Nasal cavity respiratory epithelium epithelial cell of viscerocranial mucosa (primary cell): ENCODE measurements around the gene SEC23B. TPM values are rescaled to one million over a fixed set of nuclear protein-coding genes. Genes with fewer than 3 reads are reported as not detected.

ENCODE experiments used
- total RNA-seq: library from RNA; depleted of rRNA; stranded (reverse); fragments of >200 nt; gene quantifications from 2 replicates; pipeline ENCODE4 v1.2.3, GENCODE V29; 2014

Gene SEC23B
- total RNA-seq = 90.6 and 170 TPM in 2 replicates

DNA sequence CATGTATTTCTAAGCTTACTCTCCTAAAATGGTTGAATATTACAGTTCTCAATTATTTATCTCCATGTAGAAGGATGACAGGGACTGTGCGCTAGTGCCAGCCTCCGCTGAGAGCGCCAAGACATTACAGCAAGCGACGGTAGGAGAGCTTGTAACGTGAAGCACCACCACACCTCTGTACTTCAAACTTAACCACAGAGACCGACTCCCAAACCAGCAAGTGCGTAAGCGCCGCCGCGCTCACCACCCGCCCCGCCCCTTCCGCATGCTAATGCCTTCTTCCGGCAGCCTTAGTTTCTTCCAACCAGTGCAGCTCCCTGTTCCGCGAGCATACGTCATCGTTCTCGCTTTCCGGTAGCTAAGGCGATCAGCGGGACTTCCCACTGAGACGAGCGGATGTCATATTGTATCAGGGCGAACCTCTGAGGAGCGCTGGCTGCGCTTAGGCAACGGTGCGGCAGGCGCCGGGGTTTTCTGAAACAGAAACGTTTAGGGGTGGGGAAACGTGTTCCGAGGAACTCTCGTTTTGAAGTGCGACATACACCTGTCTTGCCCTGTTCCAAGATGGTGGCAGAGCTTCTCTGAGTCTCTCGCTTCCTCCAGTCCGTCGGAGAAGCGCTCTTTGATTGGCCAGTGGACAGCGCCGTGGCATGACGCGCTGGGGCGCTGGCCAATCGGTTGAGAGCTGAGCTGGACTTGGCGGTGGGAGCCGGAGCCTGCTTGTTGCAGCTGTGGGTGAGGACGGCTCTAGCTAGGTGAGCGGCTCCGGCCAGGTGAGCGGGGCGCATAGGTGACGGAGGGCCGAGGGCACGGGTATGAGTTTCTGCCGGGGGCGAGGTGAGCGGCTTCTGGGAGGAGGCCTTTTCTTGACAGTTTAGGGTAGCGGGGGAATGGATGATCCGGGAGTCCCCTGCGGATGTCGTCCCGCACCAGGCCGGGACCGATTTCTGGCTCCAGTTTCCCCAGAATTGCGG, at the start of gene SEC23B:
Gene SEC23B (plus strand): TSS at position 723 of the 974 bp plus-strand sequence. CDS start 2,896 bp downstream, outside the sequence.

GRCh38 chr20:18466894-18467730, 40.6 kb upstream of the SEC23B start, which contains the start of the genes DZANK1 and POLR3F:
Gene DZANK1 (minus strand): TSS chr20:18467030. CDS start chr20:18465358, 1,672 bp downstream.
Gene POLR3F (plus strand): TSS chr20:18467390. CDS start chr20:18467507, 117 bp downstream.

DNA sequence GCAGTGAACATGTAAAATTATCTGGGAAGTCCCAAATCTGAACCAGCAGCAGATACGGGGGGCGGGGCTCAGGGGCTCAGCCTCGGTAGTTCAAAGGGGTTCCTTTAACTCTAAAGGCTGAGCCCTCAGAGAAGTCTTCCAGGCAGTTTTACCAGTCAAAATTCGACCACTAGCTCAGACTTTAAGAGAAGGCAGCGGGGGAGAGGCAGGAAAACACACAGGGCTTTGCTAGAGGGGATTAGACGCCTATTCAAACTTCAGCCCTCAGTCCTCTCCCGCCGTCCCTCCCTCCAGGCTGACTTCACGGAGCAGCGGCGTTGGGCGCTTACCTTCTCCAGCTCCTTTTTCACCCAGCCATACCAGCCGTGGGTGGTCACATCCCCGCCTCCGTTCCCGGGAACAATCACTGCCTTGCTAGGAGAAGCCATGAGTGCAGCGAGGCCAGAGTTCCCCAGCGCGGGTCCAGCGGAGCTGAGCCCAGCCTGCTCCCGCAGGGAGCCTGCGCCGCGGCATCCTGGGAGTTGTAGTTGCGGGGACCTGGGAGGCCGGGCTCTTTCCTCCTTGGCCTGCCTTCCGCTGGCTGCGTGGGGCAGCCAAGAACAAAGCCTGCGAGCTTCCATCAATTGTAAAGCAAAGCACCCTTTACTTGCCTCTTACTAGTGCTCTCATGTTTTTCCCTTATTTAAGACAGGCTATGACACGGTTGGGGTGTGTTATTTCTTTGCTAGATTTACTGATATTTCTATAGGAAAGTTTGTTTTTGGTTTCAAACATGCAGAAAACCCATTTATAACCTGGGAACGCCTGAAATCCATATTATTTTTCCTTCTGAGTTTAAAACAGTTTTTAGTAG, 10.8 kb upstream of the SEC23B start, which contains the start of gene RBBP9:
Gene RBBP9 (minus strand): TSS at position 486 of the 853 bp plus-strand sequence. CDS start 58 bp downstream, at position 428.

GRCh38 chr20:18566892-18567738, 59.4 kb downstream of the SEC23B start, which contains the start of gene SMIM26:
Gene SMIM26 (plus strand): TSS chr20:18567432. CDS start chr20:18567479, 47 bp downstream.

GRCh38 chr20:18587665-18588573, 80.2 kb downstream of the SEC23B start, which contains the start of gene DTD1:
Gene DTD1 (plus strand): TSS chr20:18588054. CDS start chr20:18588073, 19 bp downstream.

Other genes starting within 250 kb of the SEC23B start
- 22.9 and 27.0 TPM in 2 replicates for gene ZNF133, start 219.4 kb upstream of the SEC23B start, total RNA-seq
- 0.68 and 1.4 TPM in 2 replicates for gene DZANK1, start 40.9 kb upstream of the SEC23B start, total RNA-seq
- 11.0 and 11.6 TPM in 2 replicates for gene POLR3F, start 40.5 kb upstream of the SEC23B start, total RNA-seq
- gene RBBP9, start 10.7 kb upstream of the SEC23B start, total RNA-seq = 16.2 and 16.4 TPM in 2 replicates
- 47.8 and 112 TPM in 2 replicates for gene SMIM26, start 59.5 kb downstream of the SEC23B start, total RNA-seq
- 83.2 and 137 TPM in 2 replicates for gene DTD1, start 80.1 kb downstream of the SEC23B start, total RNA-seq